CD4-positive, CD25-positive, alpha-beta regulatory T cell (primary cell): ENCODE data around the gene CCDC91. TPM values are rescaled to one million over a fixed set of nuclear protein-coding genes. Genes with fewer than 3 reads are reported as not detected.

Experiments used
- ATAC-seq, 2 donors: fragments of 150-1000 bp; cut with Tn5 transposase; one replicate each; pipeline ENCODE4 v1.10.0; 2021; ENCODE audit warnings: low read depth in 2 of 2, moderate number of reproducible peaks in 2 of 2, moderate library complexity in 1 of 2
- DNase-seq, 3 donors: peaks; one replicate each; pipeline versions ENCODE4 v3.0.0 to v3.0.0-alpha.2; 2012 to 2022; ENCODE audit warnings: mixed read lengths in 1 of 3
- H3K27ac ChIP-seq: one replicate; pipeline ENCODE4 v1.7.0; 2013; ENCODE audit warnings: mild to moderate bottlenecking, low read length; ENCODE audit not compliant: insufficient read depth, poor library complexity, severe bottlenecking
- H3K27me3 ChIP-seq: one replicate; pipeline ENCODE4 v1.7.0; 2013; ENCODE audit warnings: low read length; ENCODE audit not compliant: control insufficient read depth, insufficient read depth
- H3K36me3 ChIP-seq: one replicate; pipeline ENCODE4 v1.7.0; 2013; ENCODE audit warnings: mild to moderate bottlenecking, low read length, moderate library complexity; ENCODE audit not compliant: control insufficient read depth, insufficient read depth
- H3K4me1 ChIP-seq: 2 replicates; pipeline ENCODE4 v1.7.0; 2013; ENCODE audit warnings: mild to moderate bottlenecking, low read length; ENCODE audit not compliant: insufficient read depth, control insufficient read depth, poor library complexity, severe bottlenecking
- H3K4me3 ChIP-seq: one replicate; pipeline ENCODE4 v1.7.0; 2013; ENCODE audit warnings: low read depth, mild to moderate bottlenecking, low read length, moderate library complexity
- H3K9me3 ChIP-seq, 2 experiments: 1 replicate in 1 of 2; 2 replicates in 1 of 2; pipeline ENCODE4 v1.7.0; 2013; ENCODE audit warnings: low read length in 2 of 2, mild to moderate bottlenecking in 1 of 2, moderate library complexity in 1 of 2; ENCODE audit not compliant: control insufficient read depth in 2 of 2
- H3K27ac Mint-ChIP-seq, 3 donors: one replicate each; pipeline ENCODE4 v1.8.0; 2020 to 2022; ENCODE audit warnings: mild to moderate bottlenecking in 3 of 3, mixed read lengths in 3 of 3, moderate library complexity in 2 of 3
- H3K27me3 Mint-ChIP-seq: one replicate; pipeline ENCODE4 v1.8.0; 2022; ENCODE audit warnings: mild to moderate bottlenecking, mixed read lengths
- H3K36me3 Mint-ChIP-seq: one replicate; pipeline ENCODE4 v1.8.0; 2020; ENCODE audit warnings: mixed read lengths
- H3K4me1 Mint-ChIP-seq, 4 donors: one replicate each; pipeline ENCODE4 v1.8.0; 2020 to 2022; ENCODE audit warnings: mixed read lengths in 4 of 4, mild to moderate bottlenecking in 1 of 4
- H3K4me3 Mint-ChIP-seq, 4 donors: one replicate each; pipeline ENCODE4 v1.8.0; 2020 to 2022; ENCODE audit warnings: mild to moderate bottlenecking in 4 of 4, mixed read lengths in 4 of 4, moderate library complexity in 3 of 4
- H3K9me3 Mint-ChIP-seq, 7 donors: one replicate each; pipeline ENCODE4 v1.8.0; 2020 to 2022; ENCODE audit warnings: mixed read lengths in 7 of 7, mild to moderate bottlenecking in 3 of 7, moderate library complexity in 2 of 7
- polyA plus RNA-seq, 4 donors: library from polyadenylated mRNA; unstranded; fragments of 300-500 nt; fragmentation: Illumina TruSeq; gene quantifications; one replicate each; pipeline ENCODE4 v1.2.3, GENCODE V29; 2021
- total RNA-seq: library from RNA; stranded (reverse); gene quantifications from one replicate; pipeline ENCODE4 v1.2.3, GENCODE V29; 2022

Gene CCDC91
- total and polyA plus RNA-seq, 5 donors from 2014 or later: 59.4 to 74.0 (median 66.2) TPM

DNA sequence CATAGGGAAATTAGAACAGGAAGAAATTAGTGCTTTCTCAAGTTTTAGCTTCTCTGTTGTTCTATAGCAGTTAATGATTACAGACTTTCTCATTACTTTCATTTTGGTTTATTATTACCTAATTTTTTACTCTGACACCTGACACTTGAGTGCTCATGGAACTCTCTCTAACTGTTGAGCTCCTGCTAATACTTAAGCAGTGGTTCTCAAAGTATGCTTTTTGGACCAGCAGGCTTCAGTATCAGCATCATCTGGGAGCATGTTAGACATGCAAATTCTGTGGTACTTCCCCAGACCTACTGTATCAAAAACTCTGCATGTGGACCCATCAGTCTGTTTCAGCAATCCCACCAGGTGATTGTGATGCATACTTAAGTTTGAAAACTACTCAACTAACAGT lies 235.3 kb downstream of the CCDC91 start:
- Histone ChIP-seq H3K36me3 (peaks cover 2% of the 10 kb centered on the region), H3K4me3 (no peak overlapping the region), H3K4me1 (no peaks in the 10 kb centered on the region), H3K9me3 (no peaks in the 10 kb centered on the region), H3K27me3 (no peaks in the 10 kb centered on the region), H3K27ac (no peak overlapping the region)
- Mint-ChIP-seq H3K27ac (no peak overlapping the region), H3K4me1 (peaks cover 4 to 19% (median 16%) of the 10 kb centered on the region in 4 donors), H3K4me3 (no peak overlapping the region), H3K36me3 (peaks cover 18% of the 10 kb centered on the region), H3K27me3 (no peaks in the 10 kb centered on the region), H3K9me3 (peaks cover 0 to 5% (median 2%) of the 10 kb centered on the region in 7 donors)
- no peak for DNase-seq
- ATAC-seq: no peak

DNA sequence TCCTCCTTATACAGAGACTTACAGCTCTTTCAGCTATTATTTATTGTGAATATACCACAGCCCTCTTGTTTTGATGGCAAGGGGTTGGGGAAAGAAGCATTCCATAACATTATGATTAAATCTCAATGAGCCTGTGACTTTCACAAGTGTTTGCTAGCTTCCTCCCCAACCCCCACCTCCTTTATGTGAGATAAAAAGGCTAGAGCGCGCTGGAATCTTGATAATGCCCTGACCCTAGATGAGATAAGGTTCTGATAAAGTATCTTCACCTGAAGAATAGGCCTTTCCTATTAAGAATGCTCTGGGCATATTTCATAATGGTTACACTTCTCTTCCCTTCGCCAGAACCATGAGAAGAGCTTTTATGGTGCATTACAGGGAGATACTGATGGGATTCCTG lies 236.8 kb downstream of the CCDC91 start:
- no peaks in the 10 kb centered on the region for H3K27me3 Mint-ChIP-seq
- H3K27ac Mint-ChIP-seq: no peak overlapping the region
- H3K4me3 ChIP-seq: no peak overlapping the region
- H3K9me3 Mint-ChIP-seq: no peaks in the 10 kb centered on the region
- no peak overlapping the region for H3K27ac ChIP-seq
- DNase-seq: no peak
- no peak for ATAC-seq
- no peaks in the 10 kb centered on the region for H3K4me1 ChIP-seq
- H3K4me1 Mint-ChIP-seq: peaks cover 6 to 29% (median 17%) of the 10 kb centered on the region in 4 donors
- no peaks in the 10 kb centered on the region for H3K27me3 ChIP-seq
- peaks cover 16% of the 10 kb centered on the region for H3K36me3 Mint-ChIP-seq
- H3K4me3 Mint-ChIP-seq: no peak overlapping the region
- peaks cover 2% of the 10 kb centered on the region for H3K36me3 ChIP-seq
- no peaks in the 10 kb centered on the region for H3K9me3 ChIP-seq

DNA sequence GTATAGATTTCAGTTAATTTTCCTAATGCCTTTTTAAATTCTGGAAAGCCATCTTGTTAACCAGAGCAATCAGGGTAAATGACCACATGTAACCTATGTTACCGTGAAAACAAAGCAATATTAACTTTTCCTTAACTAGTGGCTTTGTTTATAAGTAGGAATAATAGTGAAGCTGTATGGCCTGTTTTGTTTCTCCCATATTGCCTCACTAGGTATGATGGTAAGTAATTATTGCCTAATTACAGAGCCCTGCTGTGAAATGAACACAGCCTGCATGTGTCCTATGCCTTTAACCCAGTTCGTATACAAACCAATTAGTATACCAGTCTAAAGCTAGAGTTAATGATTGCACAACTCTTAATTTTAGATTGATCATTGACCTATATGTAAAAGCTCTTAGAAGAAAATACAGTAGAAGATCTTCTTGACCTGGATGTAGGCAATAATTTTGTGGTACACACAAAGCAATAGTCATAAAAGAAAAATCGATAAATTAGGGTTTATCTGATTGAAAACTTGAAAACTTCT lies 249.9 kb downstream of the CCDC91 start:
- H3K36me3 Mint-ChIP-seq: peaks cover 3% of the 10 kb centered on the region
- DNase-seq (no peak), ATAC-seq (no peak)
- H3K27ac Mint-ChIP-seq: no peak overlapping the region
- no peak overlapping the region for H3K4me3 Mint-ChIP-seq
- peaks cover 11 to 20% (median 14%) of the 10 kb centered on the region in 4 donors for H3K4me1 Mint-ChIP-seq
- H3K9me3 Mint-ChIP-seq: no peaks in the 10 kb centered on the region
- H3K9me3 ChIP-seq: no peaks in the 10 kb centered on the region
- H3K4me1 ChIP-seq: no peaks in the 10 kb centered on the region
- no peaks in the 10 kb centered on the region for H3K27me3 Mint-ChIP-seq
- no peak overlapping the region for H3K27ac ChIP-seq
- H3K27me3 ChIP-seq: no peaks in the 10 kb centered on the region
- H3K4me3 ChIP-seq: no peak overlapping the region
- H3K36me3 ChIP-seq: peaks cover 4% of the 10 kb centered on the region

DNA sequence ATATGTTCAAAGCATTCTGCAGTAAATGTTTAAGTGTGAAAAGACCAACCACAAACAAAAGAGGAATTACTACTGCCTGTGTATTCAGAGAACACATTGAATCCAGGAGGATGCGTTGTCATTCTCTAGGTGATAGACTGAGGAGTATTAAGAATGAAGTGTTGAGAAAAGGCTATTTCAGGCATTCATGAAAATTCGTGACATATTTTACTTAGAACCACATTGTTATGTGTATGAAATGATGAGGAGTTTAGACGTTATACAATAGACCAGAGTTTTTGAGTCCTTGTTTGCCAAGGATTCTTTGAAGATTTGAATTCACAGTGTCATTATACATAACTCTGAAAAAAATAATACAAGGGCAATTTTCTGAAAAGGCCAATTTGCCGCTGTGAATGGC lies 251.8 kb downstream of the CCDC91 start:
- Histone ChIP-seq H3K4me1 (no peaks in the 10 kb centered on the region), H3K27ac (no peak overlapping the region), H3K36me3 (peaks cover 4% of the 10 kb centered on the region), H3K9me3 (no peaks in the 10 kb centered on the region), H3K27me3 (no peaks in the 10 kb centered on the region), H3K4me3 (no peak overlapping the region)
- no peak for ATAC-seq
- no peak overlapping the region for H3K4me3 Mint-ChIP-seq
- H3K9me3 Mint-ChIP-seq: no peaks in the 10 kb centered on the region
- peaks cover 3% of the 10 kb centered on the region for H3K36me3 Mint-ChIP-seq
- no peak overlapping the region for H3K27ac Mint-ChIP-seq
- peaks cover 0 to 10% (median 8%) of the 10 kb centered on the region in 4 donors for H3K4me1 Mint-ChIP-seq
- DNase-seq: no peak
- no peaks in the 10 kb centered on the region for H3K27me3 Mint-ChIP-seq

DNA sequence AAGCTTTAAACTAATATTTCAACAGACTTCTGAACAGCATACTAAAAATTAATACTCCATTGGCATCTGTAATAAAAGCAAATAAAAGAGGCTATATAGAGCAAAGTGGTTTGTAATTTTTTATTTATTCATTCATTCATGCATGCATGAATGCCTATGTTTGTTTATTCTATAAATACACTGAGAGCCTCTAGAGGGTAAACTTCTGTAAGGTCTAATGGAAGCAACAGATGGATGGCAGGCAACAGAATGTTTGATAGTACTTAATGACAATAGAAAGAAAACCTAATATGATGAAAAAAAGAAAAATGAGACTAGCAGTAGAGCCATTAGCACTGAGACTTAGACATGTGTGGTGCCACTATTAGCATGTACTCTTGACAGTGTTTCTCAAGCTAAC lies 253.1 kb downstream of the CCDC91 start:
- Histone ChIP-seq H3K27ac (no peak overlapping the region), H3K9me3 (no peaks in the 10 kb centered on the region), H3K4me3 (no peak overlapping the region), H3K36me3 (peaks cover 4% of the 10 kb centered on the region), H3K27me3 (no peaks in the 10 kb centered on the region), H3K4me1 (no peaks in the 10 kb centered on the region)
- ATAC-seq (no peak), DNase-seq (no peak)
- Mint-ChIP-seq H3K9me3 (no peaks in the 10 kb centered on the region), H3K36me3 (no peaks in the 10 kb centered on the region), H3K27ac (no peak overlapping the region), H3K27me3 (no peaks in the 10 kb centered on the region), H3K4me3 (no peak overlapping the region), H3K4me1 (peaks cover 0 to 10% (median 5%) of the 10 kb centered on the region in 4 donors)

DNA sequence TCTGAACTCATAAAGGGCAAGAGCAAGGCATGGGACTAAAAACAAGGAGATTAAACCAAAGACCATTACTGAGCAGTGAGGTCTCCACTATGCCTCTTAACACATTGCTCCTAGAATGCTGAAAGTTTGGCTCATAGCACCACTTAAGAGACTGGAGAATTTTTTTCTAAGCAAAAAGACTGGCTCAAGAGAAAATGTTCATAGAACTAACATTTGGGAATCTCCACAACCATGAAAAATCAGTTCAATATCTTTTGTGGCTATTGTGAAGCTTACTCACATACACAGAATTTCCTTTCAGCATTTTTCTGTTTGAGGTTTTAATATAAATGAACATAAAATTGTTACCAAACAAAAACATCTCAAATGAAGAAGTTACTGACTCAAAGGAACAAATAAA lies 255.8 kb downstream of the CCDC91 start:
- H3K4me3 Mint-ChIP-seq: no peak overlapping the region
- no peaks in the 10 kb centered on the region for H3K9me3 Mint-ChIP-seq
- no peaks in the 10 kb centered on the region for H3K27me3 ChIP-seq
- H3K36me3 ChIP-seq: peaks cover under 1% of the 10 kb centered on the region
- DNase-seq (no peak), ATAC-seq (no peak)
- H3K4me1 ChIP-seq: no peaks in the 10 kb centered on the region
- no peaks in the 10 kb centered on the region for H3K27me3 Mint-ChIP-seq
- H3K27ac Mint-ChIP-seq: no peak overlapping the region
- no peak overlapping the region for H3K27ac ChIP-seq
- H3K9me3 ChIP-seq: no peaks in the 10 kb centered on the region
- peaks cover 0 to 11% (median 6%) of the 10 kb centered on the region in 4 donors for H3K4me1 Mint-ChIP-seq
- H3K36me3 Mint-ChIP-seq: peaks cover 7% of the 10 kb centered on the region
- H3K4me3 ChIP-seq: no peak overlapping the region

DNA sequence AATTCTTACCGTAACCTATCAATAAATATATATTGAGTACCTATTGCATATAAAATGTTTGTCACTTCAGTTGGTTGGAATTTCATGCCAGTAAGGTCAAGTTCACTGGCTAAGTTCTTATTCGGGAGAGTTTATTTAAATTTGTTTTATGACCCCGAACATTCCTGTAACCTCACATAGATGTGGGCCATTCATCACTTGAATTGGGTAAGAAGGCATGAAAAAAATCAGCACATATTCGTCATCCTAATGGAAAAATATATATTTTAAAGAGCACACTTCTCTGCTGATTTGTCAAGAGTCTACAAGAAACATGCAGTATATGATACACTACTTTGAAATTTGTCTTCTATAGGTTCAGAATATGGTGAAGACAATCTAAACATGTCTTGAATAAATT lies 263.4 kb downstream of the CCDC91 start:
- Histone ChIP-seq H3K4me1 (no peaks in the 10 kb centered on the region), H3K27ac (no peak overlapping the region), H3K9me3 (no peaks in the 10 kb centered on the region), H3K4me3 (no peak overlapping the region), H3K36me3 (peaks cover 27% of the 10 kb centered on the region), H3K27me3 (no peaks in the 10 kb centered on the region)
- Mint-ChIP-seq H3K27ac (no peak overlapping the region), H3K4me1 (peaks cover 0 to 24% (median 2%) of the 10 kb centered on the region in 4 donors), H3K9me3 (peaks cover 0 to 2% (median 0%) of the 10 kb centered on the region in 7 donors), H3K36me3 (peaks cover 48% of the 10 kb centered on the region), H3K4me3 (no peak overlapping the region), H3K27me3 (no peaks in the 10 kb centered on the region)
- DNase-seq (no peak), ATAC-seq (no peak)

DNA sequence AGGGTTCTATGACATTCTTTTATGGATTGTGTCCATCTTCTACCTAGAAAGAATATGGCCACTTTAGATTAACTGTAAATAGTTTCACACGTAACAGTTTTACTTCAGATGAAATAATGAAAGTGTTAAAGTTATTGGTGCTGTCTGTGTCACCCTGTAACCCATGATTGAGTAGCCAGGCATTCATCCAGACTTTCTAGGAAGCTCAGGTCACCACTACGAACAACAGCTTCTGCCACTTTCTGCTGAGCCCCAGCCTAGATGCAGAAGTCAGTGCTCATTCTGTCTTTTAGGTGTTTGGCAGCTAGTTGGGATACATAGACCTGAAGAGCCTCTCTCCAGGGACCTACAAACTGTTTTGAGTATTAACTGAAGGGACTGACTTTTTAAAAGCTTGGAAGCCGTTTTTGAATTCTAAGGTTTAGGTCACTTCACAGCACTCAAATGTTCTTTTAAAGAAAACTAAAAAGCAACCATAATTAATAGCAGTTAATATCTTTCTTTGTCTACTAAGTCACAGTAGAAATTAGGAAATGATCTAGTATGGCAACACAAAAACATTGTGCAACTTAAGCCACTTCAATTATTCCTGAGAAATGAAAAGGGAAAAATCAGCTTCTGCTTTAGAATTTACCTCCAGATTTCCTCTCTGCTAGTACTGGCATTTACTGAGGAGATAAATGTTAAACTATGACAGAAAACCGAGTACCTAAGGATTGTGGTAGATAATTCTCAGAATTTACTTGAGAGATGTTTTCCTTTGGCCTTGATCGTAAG lies 266.9 kb downstream of the CCDC91 start:
- DNase-seq: no peak
- no peaks in the 10 kb centered on the region for H3K27me3 Mint-ChIP-seq
- H3K9me3 Mint-ChIP-seq: peaks cover 0 to 6% (median 0%) of the 10 kb centered on the region in 7 donors
- no peak overlapping the region for H3K27ac Mint-ChIP-seq
- H3K36me3 Mint-ChIP-seq: peaks cover 61% of the 10 kb centered on the region
- Histone ChIP-seq H3K4me3 (no peak overlapping the region), H3K27ac (no peak overlapping the region), H3K27me3 (no peaks in the 10 kb centered on the region), H3K4me1 (no peaks in the 10 kb centered on the region), H3K9me3 (no peaks in the 10 kb centered on the region), H3K36me3 (peaks cover 32% of the 10 kb centered on the region)
- peaks cover 0 to 24% (median 2%) of the 10 kb centered on the region in 4 donors for H3K4me1 Mint-ChIP-seq
- no peak for ATAC-seq
- H3K4me3 Mint-ChIP-seq: no peak overlapping the region
